ENCODE results near the gene WDFY4.

Gene WDFY4

GRCh38 chr10:48780341-48780740, 95.7 kb downstream of the WDFY4 start:
- Mint-ChIP-seq H3K36me3 (ENCODE audit: low read depth) (no peaks in the 10 kb centered on the region), H3K4me1 (ENCODE audit: low read depth) (no peaks in the 10 kb centered on the region)

DNA sequence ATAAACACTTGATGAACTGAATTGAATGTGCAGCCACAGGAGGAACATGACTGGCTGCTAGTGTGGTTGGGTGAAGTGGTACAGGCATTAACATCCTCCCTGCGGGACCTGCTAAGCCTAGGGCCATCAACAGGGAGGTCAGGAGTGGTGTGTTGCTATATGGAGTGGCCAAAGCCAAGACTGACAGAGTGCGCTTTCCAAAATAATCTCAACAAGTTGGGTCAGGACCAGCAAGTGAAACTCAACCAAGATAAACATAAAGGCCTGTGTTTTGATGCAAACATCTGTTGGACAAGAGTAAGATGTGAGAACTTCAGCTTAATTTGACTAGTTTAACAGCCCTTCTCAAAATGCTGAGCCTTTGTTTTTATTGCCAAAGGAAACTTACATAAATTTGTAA, 97.7 kb downstream of the WDFY4 start:
- Mint-ChIP-seq H3K4me1 (ENCODE audit: low read depth) (no peaks in the 10 kb centered on the region), H3K4me3 (no peak overlapping the region), H3K27ac (no peak overlapping the region), H3K27me3 (no peaks in the 10 kb centered on the region), H3K9me3 (no peaks in the 10 kb centered on the region), H3K36me3 (ENCODE audit: low read depth) (no peaks in the 10 kb centered on the region)

More at GRCh38 chr10:48780341-48780740, 95.7 kb downstream of the WDFY4 start:
- Mint-ChIP-seq H3K9me3 (no peaks in the 10 kb centered on the region), H3K27ac (no peak overlapping the region), H3K4me3 (no peak overlapping the region), H3K27me3 (no peaks in the 10 kb centered on the region)

- Mint-ChIP-seq H3K27me3 (no peaks in the 10 kb centered on the region), H3K4me1 (ENCODE audit: low read depth) (no peaks in the 10 kb centered on the region), H3K4me3 (no peak overlapping the region), H3K27ac (no peak overlapping the region), H3K9me3 (no peaks in the 10 kb centered on the region), H3K36me3 (ENCODE audit: low read depth) (no peaks in the 10 kb centered on the region)
Observed at GRCh38 chr10:48784031-48784430, 99.4 kb downstream of the WDFY4 start.

DNA sequence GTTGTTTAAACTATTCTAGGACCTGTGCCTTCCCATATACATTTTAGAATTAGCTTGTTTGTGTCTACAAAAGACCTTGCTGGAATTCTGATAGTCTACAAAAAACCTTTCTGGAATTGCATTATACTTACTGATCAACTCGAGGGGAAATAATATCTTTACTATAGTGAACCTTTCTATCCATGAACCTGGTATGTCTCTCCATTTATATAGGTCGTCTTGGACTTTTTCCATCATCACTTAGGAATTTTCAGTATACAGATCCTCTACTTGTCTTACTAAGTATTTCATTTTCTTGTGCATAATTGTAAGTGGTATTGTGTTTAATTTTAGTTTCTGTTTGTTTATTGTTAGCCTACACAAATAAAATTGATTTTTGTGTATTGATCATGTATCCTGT, 101.1 kb downstream of the WDFY4 start:
- no peak overlapping the region for H3K27ac Mint-ChIP-seq

GRCh38 chr10:48786606-48787282, 102.1 kb downstream of the WDFY4 start:
- Mint-ChIP-seq H3K36me3 (ENCODE audit: low read depth) (no peaks in the 10 kb centered on the region), H3K9me3 (no peaks in the 10 kb centered on the region), H3K27ac (no peak overlapping the region), H3K27me3 (no peaks in the 10 kb centered on the region), H3K4me3 (no peak overlapping the region), H3K4me1 (ENCODE audit: low read depth) (no peaks in the 10 kb centered on the region)

More for the DNA sequence above, 101.1 kb downstream of the WDFY4 start:
- no peak overlapping the region for H3K4me3 Mint-ChIP-seq
- H3K27me3 Mint-ChIP-seq = no peaks in the 10 kb centered on the region
- no peaks in the 10 kb centered on the region for H3K4me1 Mint-ChIP-seq (ENCODE audit: low read depth)
- H3K36me3 Mint-ChIP-seq (ENCODE audit: low read depth) = no peaks in the 10 kb centered on the region
- H3K9me3 Mint-ChIP-seq = no peaks in the 10 kb centered on the region

GRCh38 chr10:48788554-48788953, 103.9 kb downstream of the WDFY4 start:
- H3K36me3 Mint-ChIP-seq (ENCODE audit: low read depth) = no peaks in the 10 kb centered on the region
- H3K9me3 Mint-ChIP-seq = no peaks in the 10 kb centered on the region
- H3K4me3 Mint-ChIP-seq = no peak overlapping the region
- H3K27me3 Mint-ChIP-seq = peaks cover 4% of the 10 kb centered on the region
- H3K27ac Mint-ChIP-seq = no peak overlapping the region
- H3K4me1 Mint-ChIP-seq (ENCODE audit: low read depth) = no peaks in the 10 kb centered on the region

DNA sequence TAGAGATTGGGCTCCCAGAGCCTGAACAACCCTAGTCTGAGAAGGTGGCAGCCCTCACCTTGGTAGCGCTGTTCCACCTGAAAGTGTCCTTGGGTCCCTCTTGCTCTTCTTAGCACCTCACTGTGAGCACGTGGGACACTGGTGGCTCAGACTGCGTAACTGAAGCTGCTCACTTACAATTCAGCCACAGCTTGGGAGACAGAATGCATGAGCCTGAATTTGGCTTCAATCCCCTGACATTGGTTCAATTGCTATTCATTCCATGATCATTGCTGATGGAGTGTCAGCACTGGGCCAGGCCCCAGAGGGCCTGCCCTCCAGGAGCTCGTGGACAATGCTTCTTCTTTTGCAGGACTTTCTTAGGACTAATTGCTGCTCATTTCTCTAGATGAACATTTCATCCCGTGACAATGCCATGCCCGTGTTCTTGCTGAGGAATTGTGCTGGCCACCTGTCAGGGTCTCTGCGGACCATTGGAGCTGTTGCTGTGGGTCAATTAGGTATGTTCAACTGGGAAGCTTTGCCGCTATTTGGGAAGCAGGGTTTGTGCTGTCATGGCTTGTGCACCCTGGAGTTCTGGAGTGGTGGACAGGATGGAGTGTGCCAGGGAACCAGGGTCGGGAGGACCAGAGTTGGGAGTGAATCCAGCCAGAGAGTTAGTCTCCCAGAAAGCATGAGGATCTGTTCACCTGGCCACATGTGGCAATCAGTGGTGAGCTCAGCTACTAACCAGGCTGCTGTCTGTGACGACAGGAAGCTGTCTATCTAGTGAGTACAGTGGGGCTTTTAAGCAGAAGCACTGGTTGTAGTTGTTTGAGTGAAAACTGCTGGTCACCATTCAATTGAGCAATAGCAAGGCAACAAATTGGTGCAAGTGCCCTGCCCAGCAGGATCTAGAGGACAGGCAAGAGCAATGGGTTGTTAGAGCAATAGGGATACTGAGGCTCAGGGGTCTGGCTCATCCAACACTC, 105.1 kb downstream of the WDFY4 start:
- Mint-ChIP-seq H3K27ac (no peak overlapping the region), H3K9me3 (no peaks in the 10 kb centered on the region), H3K27me3 (peaks cover 4% of the 10 kb centered on the region), H3K4me1 (ENCODE audit: low read depth) (no peaks in the 10 kb centered on the region), H3K36me3 (ENCODE audit: low read depth) (no peaks in the 10 kb centered on the region), H3K4me3 (no peak overlapping the region)

- Mint-ChIP-seq H3K4me3 (no peak overlapping the region), H3K36me3 (ENCODE audit: low read depth) (no peaks in the 10 kb centered on the region), H3K27me3 (peaks cover 4% of the 10 kb centered on the region), H3K9me3 (no peaks in the 10 kb centered on the region), H3K27ac (no peak overlapping the region), H3K4me1 (ENCODE audit: low read depth) (no peaks in the 10 kb centered on the region)
Observed at GRCh38 chr10:48790457-48791044, 105.9 kb downstream of the WDFY4 start.

GRCh38 chr10:48791267-48791928, 106.7 kb downstream of the WDFY4 start:
- no peaks in the 10 kb centered on the region for H3K36me3 Mint-ChIP-seq (ENCODE audit: low read depth)
- no peak overlapping the region for H3K27ac Mint-ChIP-seq
- H3K4me1 Mint-ChIP-seq (ENCODE audit: low read depth) = no peaks in the 10 kb centered on the region
- peaks cover 4% of the 10 kb centered on the region for H3K27me3 Mint-ChIP-seq
- no peak overlapping the region for H3K4me3 Mint-ChIP-seq
- no peaks in the 10 kb centered on the region for H3K9me3 Mint-ChIP-seq

DNA sequence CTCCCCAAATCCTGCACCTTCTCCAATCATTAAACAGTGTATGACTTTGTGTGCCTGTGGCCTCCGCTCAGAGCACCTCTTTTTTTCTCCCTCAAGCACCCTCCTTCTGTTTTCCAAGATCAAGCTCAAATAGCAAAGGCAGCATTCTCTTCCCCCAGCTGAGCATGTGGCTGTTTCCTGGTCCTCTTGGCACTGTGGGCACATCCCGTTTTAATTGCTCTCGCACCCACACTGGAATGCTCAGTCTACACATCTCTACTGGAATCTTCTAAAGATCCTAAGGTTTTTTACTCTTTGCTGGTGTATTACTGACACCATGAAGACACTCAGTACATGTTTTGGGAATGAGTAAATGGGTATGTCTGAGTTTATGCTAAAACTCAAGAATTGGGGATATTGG, 107.4 kb downstream of the WDFY4 start:
- peaks cover 4% of the 10 kb centered on the region for H3K27me3 Mint-ChIP-seq
- H3K4me1 Mint-ChIP-seq (ENCODE audit: low read depth) = no peaks in the 10 kb centered on the region
- H3K9me3 Mint-ChIP-seq = no peaks in the 10 kb centered on the region
- no peak overlapping the region for H3K4me3 Mint-ChIP-seq
- H3K36me3 Mint-ChIP-seq (ENCODE audit: low read depth) = no peaks in the 10 kb centered on the region
- no peak overlapping the region for H3K27ac Mint-ChIP-seq

DNA sequence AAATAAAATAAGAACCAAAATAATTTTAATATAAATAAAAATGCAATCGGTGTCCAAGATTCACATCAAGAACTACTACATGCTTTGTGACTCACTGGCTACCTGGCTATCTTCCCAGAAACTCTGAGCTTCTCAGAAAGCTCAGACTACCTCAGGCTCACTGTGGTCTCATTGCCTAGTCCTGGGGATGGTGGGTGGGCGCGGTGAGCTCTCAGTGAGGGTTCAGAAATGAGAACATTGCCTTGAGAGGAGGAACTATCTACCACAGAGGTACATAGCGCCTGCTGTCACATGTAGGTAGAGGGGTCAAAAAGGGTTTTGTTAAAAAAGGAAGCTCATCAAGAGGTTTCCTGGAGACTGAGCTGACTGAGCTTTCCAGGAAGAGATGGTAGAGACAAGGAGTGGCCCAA, 108.0 kb downstream of the WDFY4 start:
- H3K36me3 Mint-ChIP-seq (ENCODE audit: low read depth) = no peaks in the 10 kb centered on the region
- H3K9me3 Mint-ChIP-seq = no peaks in the 10 kb centered on the region
- H3K27me3 Mint-ChIP-seq = peaks cover 4% of the 10 kb centered on the region
- no peak overlapping the region for H3K27ac Mint-ChIP-seq
- H3K4me3 Mint-ChIP-seq = no peak overlapping the region
- no peaks in the 10 kb centered on the region for H3K4me1 Mint-ChIP-seq (ENCODE audit: low read depth)

DNA sequence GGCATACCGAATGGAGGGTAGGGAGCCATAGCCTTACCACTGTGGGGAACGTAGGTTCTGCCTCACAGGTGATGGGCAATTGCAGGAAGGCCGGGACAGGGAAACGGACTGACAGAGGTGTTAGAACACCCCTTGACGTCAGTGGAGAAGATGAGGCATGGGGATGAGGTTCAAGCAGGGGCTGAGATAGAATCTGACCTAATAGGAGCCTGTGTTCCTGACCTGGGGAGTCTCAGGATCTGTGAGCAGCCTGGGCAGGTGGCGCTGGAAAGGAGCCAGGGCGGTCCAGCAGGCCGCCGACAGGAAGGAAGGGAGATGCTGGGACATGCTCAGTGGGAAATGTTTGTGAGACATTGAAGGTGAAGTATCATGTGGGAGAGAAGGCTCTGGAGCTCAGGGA, 109.4 kb downstream of the WDFY4 start:
- Mint-ChIP-seq H3K4me1 (ENCODE audit: low read depth) (peaks cover 9% of the 10 kb centered on the region), H3K9me3 (no peaks in the 10 kb centered on the region), H3K36me3 (ENCODE audit: low read depth) (no peaks in the 10 kb centered on the region), H3K4me3 (no peak overlapping the region), H3K27ac (no peak overlapping the region), H3K27me3 (peaks cover 4% of the 10 kb centered on the region)

GRCh38 chr10:48796713-48797245, 112.1 kb downstream of the WDFY4 start:
- Mint-ChIP-seq H3K27ac (no peak overlapping the region), H3K27me3 (peaks cover 4% of the 10 kb centered on the region), H3K9me3 (peaks cover 5% of the 10 kb centered on the region), H3K4me3 (no peak overlapping the region), H3K4me1 (ENCODE audit: low read depth) (peaks cover 34% of the 10 kb centered on the region), H3K36me3 (ENCODE audit: low read depth) (peaks cover 13% of the 10 kb centered on the region)

GRCh38 chr10:48797830-48798229, 113.2 kb downstream of the WDFY4 start:
- H3K27me3 Mint-ChIP-seq = peaks cover 2% of the 10 kb centered on the region
- H3K4me3 Mint-ChIP-seq = no peak overlapping the region
- no peak overlapping the region for H3K27ac Mint-ChIP-seq
- peaks cover 45% of the 10 kb centered on the region for H3K4me1 Mint-ChIP-seq (ENCODE audit: low read depth)
- peaks cover 5% of the 10 kb centered on the region for H3K9me3 Mint-ChIP-seq
- H3K36me3 Mint-ChIP-seq (ENCODE audit: low read depth) = peaks cover 13% of the 10 kb centered on the region
